MM.1S (cell line): ENCODE results near the gene PRUNE2.
"Not testable (repeated sequence)": the region's sequence is repeated elsewhere in the genome, so short reads cannot be mapped to it uniquely, and the experiment has no call there.

ENCODE experiments used
- DNase-seq: peaks from one replicate; pipeline ENCODE4 v3.0.0-alpha.2; 2015
- H2AFZ ChIP-seq: fragments of 300-600 bp; sonication (generic); 2 replicates; pipeline ENCODE4 v1.6.0; 2016; ENCODE audit warnings: antibody characterized with exemption, low read length
- H3F3A ChIP-seq: fragments of 300-600 bp; sonication (generic); 2 replicates; pipeline ENCODE4 v1.6.1; 2016; ENCODE audit warnings: mild to moderate bottlenecking, antibody characterized with exemption, low read length, moderate library complexity, mixed read lengths; ENCODE audit not compliant: insufficient read depth
- H3K27ac ChIP-seq: fragments of 300-600 bp; sonication (generic); 2 replicates; pipeline ENCODE4 v1.5.1; 2016; ENCODE audit warnings: mild to moderate bottlenecking, low read length
- H3K27me3 ChIP-seq: fragments of 300-600 bp; sonication (generic); replicated peaks from 2 replicates; pipeline ENCODE4 v1.6.0; 2016; ENCODE audit warnings: low read length; ENCODE audit not compliant: insufficient read depth
- H3K36me3 ChIP-seq: fragments of 300-600 bp; sonication (generic); replicated peaks from 2 replicates; pipeline ENCODE4 v1.6.1; 2016; ENCODE audit warnings: mild to moderate bottlenecking, low read length, mixed read lengths; ENCODE audit not compliant: insufficient read depth
- H3K4me1 ChIP-seq: fragments of 300-600 bp; sonication (generic); 2 replicates; pipeline ENCODE4 v1.6.1; 2016; ENCODE audit warnings: low read length, mixed read lengths
- H3K4me2 ChIP-seq: fragments of 300-600 bp; sonication (generic); 2 replicates; pipeline ENCODE4 v1.6.0; 2016; ENCODE audit warnings: low read depth, low read length
- H3K4me3 ChIP-seq: fragments of 300-600 bp; sonication (generic); 2 replicates; pipeline ENCODE4 v1.5.1; 2016; ENCODE audit warnings: low read length, mixed read lengths
- H3K79me2 ChIP-seq: fragments of 300-600 bp; sonication (generic); 2 replicates; pipeline ENCODE4 v1.6.1; 2016; ENCODE audit warnings: mixed run types, low read length, mixed read lengths
- H3K9ac ChIP-seq: fragments of 300-600 bp; sonication (generic); 2 replicates; pipeline ENCODE4 v1.6.1; 2016; ENCODE audit warnings: low read length, mixed read lengths
- H3K9me2 ChIP-seq: fragments of 300-600 bp; sonication (generic); replicated peaks from 2 replicates; pipeline ENCODE4 v1.6.1; 2016; ENCODE audit warnings: mild to moderate bottlenecking, low read length, mixed read lengths; ENCODE audit not compliant: insufficient read depth
- H3K9me3 ChIP-seq: fragments of 300-600 bp; sonication (generic); replicated peaks from 2 replicates; pipeline ENCODE4 v1.6.1; 2016; ENCODE audit warnings: mild to moderate bottlenecking, low read length, mixed read lengths; ENCODE audit not compliant: insufficient read depth
- H4K20me1 ChIP-seq: fragments of 300-600 bp; sonication (generic); 2 replicates; pipeline ENCODE4 v1.6.1; 2016; ENCODE audit warnings: mild to moderate bottlenecking, low read length, moderate library complexity, mixed read lengths; ENCODE audit not compliant: insufficient read depth
- EZH2 ChIP-seq: fragments of 300-600 bp; sonication (generic); optimal IDR thresholded peaks from 2 replicates; pipeline ENCODE3; 2017; ENCODE audit warnings: low read depth, mild to moderate bottlenecking, antibody characterized with exemption, low read length, mixed read lengths
- EZH2phosphoT487 ChIP-seq: fragments of 300-600 bp; sonication (generic); IDR thresholded peaks from 2 replicates; pipeline ENCODE4 v1.6.1; 2018; ENCODE audit warnings: antibody characterized with exemption, low read length
- TF ChIP-seq, protein P1 (sequence below): fragments of 300-600 bp; sonication (generic); IDR thresholded peaks from 2 replicates; pipeline ENCODE4 v1.5.1; 2016; ENCODE audit warnings: antibody characterized with exemption, low read length, mixed read lengths

Gene PRUNE2

DNA sequence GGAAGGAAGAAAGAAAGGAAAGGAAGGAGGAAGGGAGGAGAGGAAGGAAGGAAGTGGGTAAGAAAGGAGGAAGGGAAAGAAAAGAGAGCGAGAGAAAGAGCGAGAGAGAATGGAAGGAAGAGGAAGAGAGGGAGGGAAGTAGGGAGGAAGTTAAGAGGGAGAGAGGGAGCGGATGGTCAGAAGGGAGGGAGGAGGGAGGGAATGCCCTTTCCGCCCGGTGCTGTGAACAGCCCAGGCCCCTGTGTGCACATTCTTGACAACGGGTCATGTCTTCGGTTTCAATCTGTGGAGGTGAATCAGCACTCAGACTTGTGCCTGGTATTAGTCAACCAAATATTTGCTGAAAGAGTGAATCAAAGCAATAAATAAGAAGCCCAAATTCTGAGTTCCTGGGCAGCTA, 39.2 kb downstream of the PRUNE2 start:
- Histone ChIP-seq H4K20me1 (no peaks in the 10 kb centered on the region), H3K9ac (no peak overlapping the region), H2AFZ (no peak overlapping the region), H3K4me1 (no peaks in the 10 kb centered on the region), H3K9me2 (no peaks in the 10 kb centered on the region), H3K27me3 (no peaks in the 10 kb centered on the region), H3K4me2 (no peak overlapping the region), H3K9me3 (no peaks in the 10 kb centered on the region), H3K79me2 (no peaks in the 10 kb centered on the region), H3F3A (no peaks in the 10 kb centered on the region), H3K4me3 (no peak overlapping the region), H3K36me3 (no peaks in the 10 kb centered on the region), H3K27ac (no peak overlapping the region)
- DNase-seq = no peak
- TF ChIP-seq EZH2phosphoT487 = no peak
- TF ChIP-seq EZH2 = no peak
- TF ChIP-seq, protein P1, sequence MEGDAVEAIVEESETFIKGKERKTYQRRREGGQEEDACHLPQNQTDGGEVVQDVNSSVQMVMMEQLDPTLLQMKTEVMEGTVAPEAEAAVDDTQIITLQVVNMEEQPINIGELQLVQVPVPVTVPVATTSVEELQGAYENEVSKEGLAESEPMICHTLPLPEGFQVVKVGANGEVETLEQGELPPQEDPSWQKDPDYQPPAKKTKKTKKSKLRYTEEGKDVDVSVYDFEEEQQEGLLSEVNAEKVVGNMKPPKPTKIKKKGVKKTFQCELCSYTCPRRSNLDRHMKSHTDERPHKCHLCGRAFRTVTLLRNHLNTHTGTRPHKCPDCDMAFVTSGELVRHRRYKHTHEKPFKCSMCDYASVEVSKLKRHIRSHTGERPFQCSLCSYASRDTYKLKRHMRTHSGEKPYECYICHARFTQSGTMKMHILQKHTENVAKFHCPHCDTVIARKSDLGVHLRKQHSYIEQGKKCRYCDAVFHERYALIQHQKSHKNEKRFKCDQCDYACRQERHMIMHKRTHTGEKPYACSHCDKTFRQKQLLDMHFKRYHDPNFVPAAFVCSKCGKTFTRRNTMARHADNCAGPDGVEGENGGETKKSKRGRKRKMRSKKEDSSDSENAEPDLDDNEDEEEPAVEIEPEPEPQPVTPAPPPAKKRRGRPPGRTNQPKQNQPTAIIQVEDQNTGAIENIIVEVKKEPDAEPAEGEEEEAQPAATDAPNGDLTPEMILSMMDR = no peak

DNA sequence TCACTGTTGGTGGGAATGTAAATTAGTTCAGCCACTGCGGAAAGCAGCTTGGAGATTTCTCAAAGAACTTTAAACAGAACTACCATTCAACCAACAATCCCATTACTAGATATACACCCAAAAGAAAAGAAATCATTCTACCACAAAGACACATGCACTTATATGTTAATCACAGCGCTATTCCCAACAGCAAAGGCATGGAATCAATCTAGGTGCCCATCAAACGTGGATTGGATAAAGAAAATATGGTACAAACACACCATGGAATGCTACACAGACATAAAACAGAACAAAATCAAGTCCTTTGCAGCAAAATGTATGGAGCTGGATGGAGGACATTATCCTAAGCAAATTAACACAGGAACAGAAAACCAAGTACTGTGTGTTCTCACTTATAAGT, 42.1 kb downstream of the PRUNE2 start:
- H3K4me2 ChIP-seq = no peak overlapping the region
- H3K36me3 ChIP-seq = no peaks in the 10 kb centered on the region
- H3K4me3 ChIP-seq = no peak overlapping the region
- no peak overlapping the region for H3K9ac ChIP-seq
- no peaks in the 10 kb centered on the region for H3F3A ChIP-seq
- no peaks in the 10 kb centered on the region for H4K20me1 ChIP-seq
- no peak overlapping the region for H3K27ac ChIP-seq
- DNase-seq = no peak
- H3K79me2 ChIP-seq = no peaks in the 10 kb centered on the region
- H3K9me3 ChIP-seq = no peaks in the 10 kb centered on the region
- no peaks in the 10 kb centered on the region for H3K4me1 ChIP-seq
- H2AFZ ChIP-seq = no peak overlapping the region
- TF ChIP-seq EZH2 = no peak
- no peak for TF ChIP-seq EZH2phosphoT487
- TF ChIP-seq, protein P1 = no peak
- no peaks in the 10 kb centered on the region for H3K9me2 ChIP-seq
- H3K27me3 ChIP-seq = no peaks in the 10 kb centered on the region

DNA sequence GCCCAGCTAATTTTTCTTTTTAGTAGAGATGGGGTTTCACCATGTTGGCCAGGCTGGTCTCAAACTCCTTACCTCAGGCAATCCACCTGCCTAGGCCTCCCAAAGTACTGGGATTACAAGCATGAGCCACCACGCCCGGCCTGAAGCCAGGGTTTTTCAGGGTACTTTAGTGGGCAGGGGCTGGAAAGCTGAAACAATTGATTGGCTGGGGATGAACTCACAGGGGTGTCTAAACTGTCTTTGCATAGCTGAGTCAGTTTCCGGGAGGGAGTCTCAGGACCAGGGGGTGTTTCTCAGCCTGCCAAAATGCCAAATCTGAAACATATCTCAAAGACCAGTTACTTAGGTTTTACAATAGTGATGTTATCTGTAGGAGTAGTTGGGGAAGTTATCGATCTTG, 46.1 kb downstream of the PRUNE2 start:
- no peaks in the 10 kb centered on the region for H3K9me2 ChIP-seq
- H3K79me2 ChIP-seq = no peaks in the 10 kb centered on the region
- no peaks in the 10 kb centered on the region for H3K27me3 ChIP-seq
- no peak overlapping the region for H3K27ac ChIP-seq
- TF ChIP-seq EZH2 = no peak
- no peaks in the 10 kb centered on the region for H3K36me3 ChIP-seq
- H3K4me2 ChIP-seq = no peak overlapping the region
- H2AFZ ChIP-seq = no peak overlapping the region
- H3K4me3 ChIP-seq = no peak overlapping the region
- no peaks in the 10 kb centered on the region for H3K4me1 ChIP-seq
- DNase-seq = no peak
- H4K20me1 ChIP-seq = no peaks in the 10 kb centered on the region
- H3F3A ChIP-seq = no peaks in the 10 kb centered on the region
- H3K9me3 ChIP-seq = no peaks in the 10 kb centered on the region
- H3K9ac ChIP-seq = no peak overlapping the region

DNA sequence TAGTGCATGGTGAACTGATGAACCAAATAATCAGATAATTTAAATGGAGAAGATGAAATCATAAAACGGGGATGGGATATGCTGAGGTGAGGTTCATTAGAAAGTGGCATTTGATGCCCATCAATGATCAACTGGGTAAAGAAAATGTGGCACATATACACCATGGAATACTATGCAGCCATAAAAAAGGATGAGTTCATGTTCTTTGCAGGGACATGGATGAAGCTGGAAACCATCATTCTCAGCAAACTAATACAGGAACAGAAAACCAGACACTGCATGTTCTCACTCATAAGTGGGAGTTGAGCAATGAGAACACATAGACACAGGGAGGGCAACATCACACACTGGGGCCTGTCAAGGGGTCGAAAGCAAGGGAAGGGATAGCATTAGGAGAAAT, 47.7 kb downstream of the PRUNE2 start:
- not testable (repeated sequence) for H3K4me1 ChIP-seq, H3K4me3 ChIP-seq, H3K79me2 ChIP-seq, H2AFZ ChIP-seq, DNase-seq, H3K9me2 ChIP-seq, H3K27me3 ChIP-seq, H3K4me2 ChIP-seq, H3K9ac ChIP-seq, H3F3A ChIP-seq, H3K27ac ChIP-seq, H3K36me3 ChIP-seq, H4K20me1 ChIP-seq, H3K9me3 ChIP-seq
